GM19238 (cell line): Measurements from ENCODE around the gene ORC2.
"Not testable (repeated sequence)": the region's sequence is repeated elsewhere in the genome, so short reads cannot be mapped to it uniquely, and the experiment has no call there.

Experiments used
- DNase-seq: peaks from one replicate; pipeline ENCODE4 v3.0.0; 2011; ENCODE audit warnings: low spot score; ENCODE audit not compliant: insufficient read length

Gene ORC2

DNA sequence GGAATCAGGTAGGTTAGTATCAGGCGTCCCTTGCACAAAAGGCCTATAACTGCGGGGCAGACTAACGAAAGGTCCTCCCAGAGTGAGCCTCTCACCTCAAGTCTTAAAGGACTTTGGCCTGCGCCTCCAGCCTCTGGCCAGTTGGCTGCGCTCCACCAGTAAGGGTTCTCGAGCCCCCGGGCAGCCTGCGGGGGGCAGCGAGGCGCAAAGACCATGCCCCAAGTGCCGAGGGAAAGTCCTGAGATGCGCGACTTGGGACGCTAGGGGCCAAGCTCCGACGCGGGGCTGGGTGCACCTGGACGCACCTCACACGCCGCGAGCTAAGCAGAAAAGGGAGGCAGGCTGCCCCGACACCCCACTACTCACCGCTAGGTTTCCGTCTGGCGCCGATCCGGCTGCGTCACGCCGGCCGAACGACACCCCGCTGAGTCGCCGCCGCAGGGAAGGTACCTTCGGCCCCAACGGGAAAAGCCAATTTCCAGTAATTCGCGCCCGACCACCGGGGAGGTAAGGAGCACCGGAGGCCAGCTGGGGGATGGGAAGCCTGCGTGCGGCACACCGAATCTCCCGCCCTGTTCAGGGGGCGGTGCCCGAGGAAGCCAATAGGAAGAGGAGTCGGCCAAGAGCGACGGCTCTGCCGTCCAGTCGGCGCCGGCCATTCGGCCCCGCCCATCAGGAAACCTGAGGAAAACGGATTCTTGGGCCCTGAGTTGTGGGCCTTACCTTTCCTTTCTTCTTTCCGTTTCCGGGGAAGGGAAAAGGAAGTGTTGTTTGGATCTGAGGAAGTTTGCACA is at the start of gene ORC2:
Gene ORC2 (minus strand): TSS at position 537 of the 794 bp plus-strand sequence. CDS start 5,537 bp downstream, outside the sequence.
- DNase-seq = peak; percentile 81

DNA sequence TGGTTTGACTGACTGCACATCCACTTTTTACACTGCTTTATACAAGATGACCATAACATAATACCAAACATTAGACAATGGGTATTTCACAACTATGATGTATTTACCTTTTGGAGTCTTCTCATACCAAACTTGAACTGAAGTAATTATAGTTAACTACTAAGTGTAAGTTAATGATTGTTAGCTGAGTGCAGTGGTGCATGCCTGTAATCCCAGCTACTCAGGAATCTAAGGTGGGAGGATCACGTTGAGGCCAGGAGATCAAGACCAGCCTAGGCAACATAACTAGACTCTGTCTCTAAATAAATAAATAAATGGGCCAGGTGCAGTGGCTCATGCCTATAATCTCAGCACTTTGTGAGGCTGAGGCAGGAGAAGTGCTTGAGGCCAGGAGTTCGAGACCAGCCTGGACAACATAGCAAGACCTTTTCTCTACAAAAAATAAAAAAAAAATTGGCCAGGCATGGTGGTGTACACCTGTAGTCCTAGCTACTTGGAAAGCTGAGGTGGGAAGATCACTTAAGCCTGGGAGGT is 44.9 kb upstream of the ORC2 start:
- no peak for DNase-seq

DNA sequence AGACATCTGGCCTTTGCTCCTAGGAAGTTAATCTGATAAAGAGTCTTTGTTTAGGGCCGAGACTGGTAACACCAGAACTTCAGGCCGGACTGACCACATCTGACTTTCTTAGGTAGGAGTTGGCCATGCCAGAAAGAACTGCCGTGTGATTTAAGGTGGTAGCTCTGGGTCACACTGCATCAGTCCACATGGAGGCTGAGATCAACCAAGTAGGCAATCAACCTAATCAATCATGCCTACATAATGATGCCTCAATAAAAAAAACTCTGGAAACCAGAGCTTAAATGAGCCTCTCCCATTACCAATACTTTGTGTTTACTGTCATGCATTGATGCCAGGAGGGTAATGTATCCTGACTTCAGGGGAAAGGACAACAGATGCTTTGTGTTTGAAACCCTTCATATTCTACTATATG is 44.1 kb upstream of the ORC2 start:
- no peak for DNase-seq

DNA sequence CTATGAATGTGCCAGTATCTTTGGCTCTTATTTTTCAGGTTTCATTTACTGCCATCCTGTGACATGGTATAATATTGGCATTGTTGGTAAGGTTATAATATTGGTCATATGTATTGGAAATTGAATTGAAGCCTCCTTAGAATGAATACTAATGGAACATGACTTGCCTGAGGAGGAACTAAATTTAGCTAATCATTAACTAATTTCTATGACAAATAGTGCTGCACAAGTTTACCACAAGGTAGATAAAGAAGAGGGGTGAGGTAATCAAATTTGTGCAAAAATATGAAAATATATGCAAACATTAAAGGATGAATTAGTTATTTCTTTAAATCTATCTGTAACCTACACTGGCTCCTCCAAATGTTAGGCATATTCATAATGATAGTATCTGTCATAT is 43.2 kb upstream of the ORC2 start:
- DNase-seq = no peak

DNA sequence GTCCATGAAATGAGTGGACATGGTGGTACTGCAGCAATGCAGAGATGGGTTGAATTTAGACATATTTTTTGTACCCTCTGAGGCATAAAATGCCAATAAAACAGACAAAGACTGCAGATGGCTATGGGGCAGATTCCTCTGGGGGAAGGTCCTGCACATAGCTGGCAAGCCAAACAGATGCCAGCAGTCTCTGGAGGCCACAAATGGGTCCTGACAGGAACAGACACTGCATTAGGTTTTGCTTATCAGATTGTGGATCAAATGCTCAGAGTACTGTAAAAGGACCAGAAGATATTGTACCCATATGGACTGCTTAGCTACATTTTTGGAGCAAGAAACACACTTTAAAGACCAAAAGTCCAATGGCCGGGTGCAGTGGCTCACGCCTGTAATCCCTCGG is 40.9 kb upstream of the ORC2 start:
- no peak for DNase-seq

DNA sequence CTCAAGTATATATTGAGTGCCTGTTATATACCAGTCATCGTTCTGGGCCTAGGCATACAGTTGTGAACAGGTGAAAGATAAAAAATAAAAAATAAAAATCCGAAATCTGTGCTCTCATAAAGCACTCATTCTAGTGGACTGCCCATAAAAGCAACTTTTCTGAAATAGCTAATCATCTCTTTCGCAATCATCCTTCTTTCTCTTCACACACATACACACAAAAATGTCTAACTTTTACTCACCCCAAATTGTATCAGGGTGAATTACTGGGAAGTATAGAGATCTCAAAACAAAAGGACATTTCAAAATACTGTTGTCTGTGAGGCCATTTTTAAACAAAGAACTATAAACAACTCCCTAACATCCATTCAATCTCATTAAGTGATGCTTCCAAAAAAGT is 29.6 kb upstream of the ORC2 start:
- no peak for DNase-seq

DNA sequence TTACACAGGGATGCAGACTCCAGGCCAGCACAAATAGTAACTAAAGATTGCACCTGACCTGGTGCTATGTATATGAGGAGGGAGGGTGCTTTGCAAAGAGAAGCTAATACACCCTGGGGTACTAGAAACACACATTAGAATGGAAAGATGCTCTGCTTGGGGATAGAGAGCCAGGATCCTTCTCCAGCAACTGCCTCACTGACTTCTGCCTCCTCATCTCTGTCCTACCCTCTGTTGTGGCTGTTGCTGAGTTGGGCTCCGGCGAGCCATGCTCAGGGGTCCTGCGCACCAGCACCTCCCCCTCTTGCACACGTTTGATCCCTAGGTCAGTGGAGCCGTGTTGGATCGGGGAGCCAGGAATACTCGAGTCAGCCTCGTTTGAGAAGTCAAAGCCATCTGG is 23.7 kb upstream of the ORC2 start:
- no peak for DNase-seq

DNA sequence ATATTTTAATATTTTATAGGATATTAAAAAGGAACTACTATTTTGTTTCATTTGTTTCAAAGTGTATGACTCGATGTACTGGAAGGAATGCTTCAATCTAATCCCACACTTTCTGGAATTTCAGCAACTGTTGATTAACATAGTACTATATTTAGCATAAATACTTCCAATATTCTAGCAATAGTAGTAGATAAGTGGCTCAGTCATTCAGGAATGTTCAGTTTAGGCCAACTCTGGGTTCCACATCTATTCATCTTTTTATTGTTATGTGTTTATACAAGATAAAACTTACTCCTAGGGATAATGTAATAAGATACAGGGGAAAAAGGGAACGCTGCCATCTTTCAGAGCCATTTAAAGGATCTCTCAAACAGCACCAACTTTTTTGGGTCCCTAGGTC is 22.3 kb upstream of the ORC2 start:
- no peak for DNase-seq

DNA sequence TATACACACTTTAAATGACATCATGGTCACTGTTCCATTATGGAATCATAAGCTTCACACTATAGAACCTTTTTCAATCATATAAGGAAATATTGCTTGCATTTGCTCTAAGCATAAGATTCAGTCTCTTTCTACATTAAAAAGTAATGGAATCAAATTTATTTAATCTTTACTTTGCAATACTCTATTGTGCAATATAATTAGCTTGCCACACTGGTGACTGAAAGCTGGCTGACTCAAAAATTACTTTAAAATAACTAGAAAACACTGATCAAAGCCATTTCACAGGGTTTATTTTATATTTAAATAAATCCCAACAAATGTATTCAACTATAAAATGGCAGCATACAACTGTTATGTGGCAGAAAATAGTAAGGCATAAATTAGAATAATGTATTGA is 13.2 kb upstream of the ORC2 start:
- DNase-seq = no peak

DNA sequence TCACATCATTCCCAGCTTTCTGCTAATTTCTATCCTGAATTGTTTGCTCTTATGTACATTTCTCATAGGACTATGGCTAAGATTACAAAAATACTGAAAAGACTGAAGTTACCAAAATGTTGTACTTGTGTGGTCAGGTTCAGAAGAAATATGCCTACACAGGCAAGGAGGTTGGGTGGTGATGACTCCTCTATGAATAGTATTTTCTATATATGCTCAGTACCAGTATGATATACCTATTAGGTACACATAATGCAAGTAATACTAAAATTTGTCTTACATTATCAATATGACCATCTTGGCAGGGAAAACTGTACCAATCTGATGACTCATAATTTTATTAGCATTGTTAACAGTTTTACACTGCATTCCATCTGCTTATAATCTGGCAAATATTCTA is 12.2 kb upstream of the ORC2 start:
- DNase-seq = no peak

DNA sequence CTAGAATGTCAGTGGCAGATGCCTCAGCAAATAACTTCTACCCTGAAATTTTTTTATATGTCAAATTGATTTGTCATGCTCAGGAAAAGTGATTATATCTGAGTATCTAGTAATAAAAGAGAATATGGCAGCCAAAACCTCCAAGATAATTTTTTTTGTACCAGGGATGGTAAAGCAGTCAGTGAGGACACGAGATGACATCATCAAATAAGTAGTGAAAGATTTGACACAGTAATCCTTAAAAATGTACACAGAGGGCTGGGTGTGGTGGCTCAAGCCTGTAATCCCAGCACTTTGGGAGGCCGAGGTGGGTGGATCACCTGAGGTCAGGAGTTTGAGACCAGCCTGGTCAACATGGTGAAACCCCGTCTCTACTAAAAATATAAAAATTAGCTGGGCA is 6.6 kb upstream of the ORC2 start:
- not testable (repeated sequence) for DNase-seq

DNA sequence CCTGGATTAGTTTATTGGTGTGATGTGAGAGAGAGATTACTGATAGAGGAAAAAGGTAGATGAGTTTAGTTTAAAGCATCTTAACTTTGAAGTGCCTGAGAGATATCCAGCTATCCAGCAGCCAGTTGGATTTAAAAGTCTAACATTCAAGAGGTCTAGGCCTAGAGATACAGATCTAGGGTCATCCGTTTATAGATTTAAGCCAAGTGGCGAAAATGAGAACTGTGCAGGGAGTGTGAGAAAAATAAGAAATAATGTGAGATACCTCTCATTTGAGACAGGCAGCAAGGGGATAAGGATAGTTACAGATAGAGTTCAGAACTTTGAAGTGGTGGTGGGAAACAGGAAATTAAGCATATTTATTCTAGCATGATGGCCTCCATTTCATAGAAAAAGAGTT is 5.3 kb upstream of the ORC2 start:
- DNase-seq = no peak

DNA sequence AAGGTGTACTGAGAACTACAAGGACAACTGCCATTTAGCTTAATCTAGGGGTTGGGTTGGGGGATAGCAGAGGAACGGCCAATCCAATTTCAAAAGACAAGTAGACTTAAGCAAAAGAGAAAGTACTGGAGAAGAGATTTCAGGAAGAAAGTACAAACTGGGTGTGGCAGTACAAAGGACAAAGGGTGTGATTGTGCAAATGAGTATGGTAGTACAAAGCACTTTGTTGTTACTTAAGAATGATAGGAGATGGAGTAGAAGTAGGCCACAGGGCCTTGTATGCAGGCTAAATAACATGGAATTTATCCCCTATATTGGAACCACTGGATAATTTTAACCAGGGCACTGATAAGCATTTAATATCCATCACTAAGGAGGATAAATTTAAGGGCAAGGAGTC is 4.7 kb upstream of the ORC2 start:
- DNase-seq = no peak

DNA sequence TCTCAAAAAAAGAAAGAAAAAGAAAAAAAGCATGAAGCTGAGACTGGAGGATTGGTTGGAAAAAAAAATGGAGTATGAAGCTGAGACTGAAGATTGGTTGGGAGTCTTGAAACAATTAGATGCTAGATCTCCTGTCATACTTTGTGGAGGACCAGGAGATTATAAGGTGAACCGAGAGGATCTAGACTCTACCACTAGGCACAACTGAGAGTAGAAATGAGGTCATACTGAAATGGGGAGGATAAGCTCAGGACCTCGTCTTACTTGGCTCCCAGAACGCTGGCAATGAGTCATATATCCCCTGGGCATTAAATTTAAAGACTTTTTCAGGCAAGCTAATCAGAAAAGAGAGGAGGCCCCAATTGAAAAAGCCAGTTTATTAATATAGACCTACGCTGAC is 3.3 kb upstream of the ORC2 start:
- peak; percentile 5 for DNase-seq

DNA sequence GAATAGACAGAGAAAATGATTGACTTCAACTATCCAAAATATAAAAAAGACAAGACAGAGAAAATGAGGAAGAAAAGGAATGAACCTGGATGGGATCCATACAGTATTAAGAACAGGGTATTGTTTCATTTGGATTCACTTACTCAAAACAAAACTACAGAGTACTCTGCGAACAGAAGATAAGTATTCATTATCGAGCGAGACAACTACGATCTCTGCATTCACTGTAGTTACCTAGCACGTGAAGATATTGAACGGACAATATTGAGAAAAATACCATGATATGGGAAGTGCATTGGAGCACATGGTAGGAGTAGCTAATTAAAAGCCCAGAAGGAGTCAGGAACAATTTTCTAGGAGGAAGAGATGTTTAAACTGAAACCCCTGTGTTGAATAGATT is 1.0 kb upstream of the ORC2 start:
- no peak for DNase-seq

DNA sequence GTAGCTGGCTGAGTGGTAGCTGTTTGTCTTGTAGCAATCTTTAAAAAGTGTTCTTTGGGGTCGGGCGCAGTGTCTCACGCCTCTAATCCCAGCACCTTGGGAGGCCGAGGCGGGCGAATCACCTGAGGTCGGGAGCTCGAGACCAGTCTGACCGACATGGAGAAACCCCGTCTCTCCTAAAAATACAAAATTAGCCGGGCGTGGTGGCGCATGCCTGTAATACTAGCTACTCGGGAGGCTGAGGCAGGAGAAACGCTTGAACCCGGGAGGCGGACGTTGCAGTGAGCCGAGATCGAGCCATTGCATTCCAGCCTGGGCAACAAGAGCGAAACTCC is 425 bp upstream of the ORC2 start:
- DNase-seq = not testable (repeated sequence)

DNA sequence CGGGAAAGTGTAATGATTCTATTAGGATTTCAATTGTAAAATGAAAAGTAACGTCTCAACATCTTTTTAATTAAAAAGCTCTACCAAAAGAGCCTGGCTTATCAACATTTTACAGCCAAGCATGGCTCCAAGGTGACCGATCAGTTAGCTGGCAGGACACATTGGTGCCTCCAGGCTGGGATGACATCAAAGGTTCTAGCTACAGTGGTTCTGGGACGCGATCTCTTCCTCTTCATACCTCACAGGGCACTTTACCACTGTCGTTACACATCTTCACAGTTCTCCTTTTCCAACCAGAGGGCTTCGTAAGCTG is 693 bp downstream of the ORC2 start:
- no peak for DNase-seq

DNA sequence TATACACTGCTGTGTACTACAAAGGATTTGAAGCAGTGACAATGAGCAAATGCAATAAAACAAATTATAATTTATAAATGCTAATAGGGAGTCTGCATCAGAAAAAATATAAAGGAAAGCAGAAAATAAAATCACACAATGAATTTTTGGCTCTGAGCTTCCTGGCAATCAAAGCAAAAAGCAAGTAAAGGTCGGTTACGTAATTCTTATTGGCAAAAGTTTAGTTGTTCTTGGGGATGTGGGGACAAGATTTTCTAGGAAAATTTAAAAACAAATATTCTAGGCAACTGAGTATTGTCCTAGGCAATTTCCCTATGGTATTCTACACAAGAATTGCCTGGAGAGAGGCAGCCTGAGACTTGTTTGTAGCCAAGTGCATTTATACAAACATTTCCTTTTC is 1.8 kb downstream of the ORC2 start:
- no peak for DNase-seq

DNA sequence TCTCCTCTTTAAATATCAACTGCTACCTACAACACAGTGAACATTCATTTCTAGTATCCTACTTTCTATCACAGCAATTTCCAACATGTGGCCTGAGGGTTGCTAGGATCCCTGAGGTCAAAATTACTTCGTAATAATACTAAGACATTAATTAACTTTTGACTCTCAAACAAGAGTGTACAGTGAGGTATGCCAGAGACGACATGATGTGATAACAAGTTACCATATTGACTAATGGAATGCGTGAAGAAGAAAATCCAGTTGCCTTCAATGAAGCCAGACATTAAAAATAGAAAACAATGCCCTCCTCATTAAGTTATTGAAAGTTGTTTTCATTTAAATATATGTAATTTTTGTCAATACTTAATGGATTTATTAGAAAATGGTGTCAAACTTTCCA is 13.1 kb downstream of the ORC2 start:
- DNase-seq = no peak

DNA sequence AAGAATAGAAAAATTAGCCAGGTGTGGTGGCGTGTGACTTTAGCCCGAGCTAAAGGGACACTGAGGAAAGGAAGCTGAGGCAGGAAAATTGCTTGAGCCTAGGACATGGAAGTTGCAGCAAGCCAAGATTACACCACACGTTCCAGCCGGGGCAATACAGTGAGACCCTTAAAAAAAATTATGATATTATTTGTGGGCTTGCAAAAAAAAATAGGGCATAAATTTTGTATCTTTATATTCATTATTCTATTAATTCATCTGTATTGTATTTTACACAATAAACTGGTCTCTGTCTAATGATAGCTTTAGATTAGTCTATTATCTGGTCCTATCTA is 18.1 kb downstream of the ORC2 start:
- no peak for DNase-seq

DNA sequence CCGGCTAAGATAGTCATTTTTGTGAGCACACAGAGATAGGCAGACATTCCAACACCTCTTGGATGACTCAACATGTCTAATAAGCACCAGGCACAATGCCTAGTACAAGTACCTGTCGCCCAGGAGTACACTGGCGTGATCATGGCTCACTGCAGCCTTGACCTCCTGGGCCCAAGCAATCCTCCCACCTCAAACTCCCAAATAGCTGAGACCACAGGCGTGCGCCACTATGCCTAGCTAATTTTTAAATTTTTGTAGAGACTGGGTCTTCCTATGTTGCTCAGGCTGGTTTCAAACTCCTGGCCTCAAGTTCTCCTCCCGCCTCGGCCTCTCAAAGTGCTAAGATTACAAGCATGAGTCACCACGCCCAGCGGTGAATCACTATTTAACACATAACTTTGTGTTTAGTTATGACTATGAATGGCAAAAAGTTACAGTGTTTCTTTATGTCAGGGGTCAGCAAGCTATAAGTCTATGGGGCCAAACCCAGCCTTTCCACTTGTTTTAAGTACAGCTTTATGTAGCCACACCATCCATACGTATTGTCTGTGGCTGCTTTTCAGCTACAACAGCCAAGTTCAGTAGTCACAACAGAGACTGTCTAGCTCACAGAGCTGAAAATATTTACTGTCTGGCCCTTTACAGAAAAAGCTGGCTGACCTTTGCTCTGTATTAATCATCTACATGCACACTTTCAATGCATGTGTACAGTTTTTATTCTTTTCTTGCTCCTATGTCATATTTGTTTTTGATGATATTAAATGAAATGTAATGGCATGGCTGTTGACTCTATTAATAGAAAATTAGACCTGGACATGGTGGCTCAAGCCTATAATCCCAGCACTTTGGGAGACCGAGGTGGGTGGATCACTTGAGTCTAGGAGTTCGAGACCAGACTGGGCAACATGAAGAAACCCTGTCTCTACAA is 18.7 kb downstream of the ORC2 start:
- no peak for DNase-seq

DNA sequence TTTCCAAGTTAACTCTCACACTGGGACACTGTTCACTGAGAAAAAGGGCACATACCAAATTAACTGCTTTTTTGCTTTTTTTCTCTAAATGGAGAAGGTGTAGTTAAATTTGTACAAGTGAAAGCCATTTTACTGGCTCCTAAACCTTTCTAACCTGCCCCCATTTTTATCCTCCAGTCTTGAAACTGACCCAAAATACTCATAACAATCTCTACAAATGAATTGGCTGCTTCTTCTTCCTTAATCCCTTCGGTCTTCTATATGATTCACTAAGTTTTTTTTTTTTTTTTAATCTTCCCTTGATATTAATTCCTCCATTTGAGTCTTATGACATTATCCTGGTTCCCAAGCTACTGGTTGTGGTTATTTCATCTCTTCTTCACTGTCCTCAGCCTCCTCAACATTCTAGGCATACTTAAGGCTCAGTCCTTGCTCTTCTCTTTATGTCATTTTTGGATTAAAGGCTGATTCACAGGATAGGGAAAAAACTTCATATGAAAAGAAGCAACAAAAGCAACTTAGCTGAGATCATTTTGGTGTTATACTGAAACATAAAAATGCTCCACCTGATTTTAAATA is 19.8 kb downstream of the ORC2 start:
- DNase-seq = no peak
